Embryonic facial prominence (tissue), 1 donor: Measurements from ENCODE around the gene SPSB1.

Experiments used
- DNase-seq: peaks from one replicate; pipeline ENCODE4 v3.0.0-alpha.2; 2016; ENCODE audit errors: extremely low spot score

SPSB1 gene

GRCh38 chr1:9292361-9293240 lies at the start of gene SPSB1:
TSS of gene SPSB1 (plus strand) at chr1:9292894. CDS start at chr1:9355892, 62,998 bp downstream.
- DNase-seq, result peak; percentile 58

- DNase-seq, result no peak
Measured at GRCh38 chr1:9243066-9243739, 49.5 kb upstream of the SPSB1 start.

GRCh38 chr1:9244501-9245229 lies 48.0 kb upstream of the SPSB1 start:
- DNase-seq, result no peak

GRCh38 chr1:9245230-9245619 lies 47.5 kb upstream of the SPSB1 start:
- DNase-seq, result no peak

GRCh38 chr1:9245661-9246060 lies 47.0 kb upstream of the SPSB1 start:
- no peak for DNase-seq

GRCh38 chr1:9246215-9246614 lies 46.5 kb upstream of the SPSB1 start:
- DNase-seq, result no peak

- DNase-seq, result no peak
Measured at GRCh38 chr1:9246841-9247785, 45.6 kb upstream of the SPSB1 start.

- no peak for DNase-seq
Measured at GRCh38 chr1:9247894-9248293, 44.8 kb upstream of the SPSB1 start.

- DNase-seq, result no peak
Measured at GRCh38 chr1:9248341-9249262, 44.1 kb upstream of the SPSB1 start.

GRCh38 chr1:9249263-9249533 lies 43.5 kb upstream of the SPSB1 start:
- no peak for DNase-seq

- no peak for DNase-seq
Measured at GRCh38 chr1:9249534-9250410, 42.9 kb upstream of the SPSB1 start.

- DNase-seq, result no peak
Measured at GRCh38 chr1:9250411-9251381, 42.0 kb upstream of the SPSB1 start.

- DNase-seq, result no peak
Measured at GRCh38 chr1:9251501-9251900, 41.2 kb upstream of the SPSB1 start.

- no peak for DNase-seq
Measured at GRCh38 chr1:9253004-9253403, 39.7 kb upstream of the SPSB1 start.

- no peak for DNase-seq
Measured at GRCh38 chr1:9253453-9254105, 39.1 kb upstream of the SPSB1 start.

- DNase-seq, result no peak
Measured at GRCh38 chr1:9256332-9256731, 36.4 kb upstream of the SPSB1 start.

- DNase-seq, result no peak
Measured at GRCh38 chr1:9257851-9258250, 34.8 kb upstream of the SPSB1 start.

- DNase-seq, result no peak
Measured at GRCh38 chr1:9258629-9259028, 34.1 kb upstream of the SPSB1 start.
